C4-2B (cell line): Measurements from ENCODE around the gene PRDX6.

Experiments used
- ZFX ChIP-seq: fragments of 450-650 bp; IDR thresholded peaks from 2 replicates; pipeline ENCODE4 v1.6.1; 2017
- TF ChIP-seq, protein P1 (sequence below): fragments of 450-650 bp; conservative IDR thresholded peaks from 2 replicates; pipeline ENCODE4 v1.5.1; 2017; ENCODE audit warnings: mild to moderate bottlenecking

GRCh38 chr1:173520799-173521198, 43.7 kb downstream of the PRDX6 start:
- TF ChIP-seq, protein P1, sequence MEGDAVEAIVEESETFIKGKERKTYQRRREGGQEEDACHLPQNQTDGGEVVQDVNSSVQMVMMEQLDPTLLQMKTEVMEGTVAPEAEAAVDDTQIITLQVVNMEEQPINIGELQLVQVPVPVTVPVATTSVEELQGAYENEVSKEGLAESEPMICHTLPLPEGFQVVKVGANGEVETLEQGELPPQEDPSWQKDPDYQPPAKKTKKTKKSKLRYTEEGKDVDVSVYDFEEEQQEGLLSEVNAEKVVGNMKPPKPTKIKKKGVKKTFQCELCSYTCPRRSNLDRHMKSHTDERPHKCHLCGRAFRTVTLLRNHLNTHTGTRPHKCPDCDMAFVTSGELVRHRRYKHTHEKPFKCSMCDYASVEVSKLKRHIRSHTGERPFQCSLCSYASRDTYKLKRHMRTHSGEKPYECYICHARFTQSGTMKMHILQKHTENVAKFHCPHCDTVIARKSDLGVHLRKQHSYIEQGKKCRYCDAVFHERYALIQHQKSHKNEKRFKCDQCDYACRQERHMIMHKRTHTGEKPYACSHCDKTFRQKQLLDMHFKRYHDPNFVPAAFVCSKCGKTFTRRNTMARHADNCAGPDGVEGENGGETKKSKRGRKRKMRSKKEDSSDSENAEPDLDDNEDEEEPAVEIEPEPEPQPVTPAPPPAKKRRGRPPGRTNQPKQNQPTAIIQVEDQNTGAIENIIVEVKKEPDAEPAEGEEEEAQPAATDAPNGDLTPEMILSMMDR, result no peak
- no peak for TF ChIP-seq ZFX
